Effector memory CD8-positive, alpha-beta T cell (primary cell): ENCODE data around the gene LCORL.

ENCODE experiments used
- ATAC-seq: fragments of 150-1000 bp; cut with Tn5 transposase; replicated peaks from 2 replicates; pipeline ENCODE4 v1.10.0; 2021; ENCODE audit warnings: mild to moderate bottlenecking, moderate library complexity
- DNase-seq, 3 experiments: peaks; one replicate each; pipeline ENCODE4 v3.0.0; 2021
- H3K27ac Mint-ChIP-seq, 2 donors: one replicate each; pipeline ENCODE4 v1.8.0; 2022; ENCODE audit warnings: mild to moderate bottlenecking in 2 of 2, mixed read lengths in 2 of 2, moderate library complexity in 2 of 2
- H3K27me3 Mint-ChIP-seq, 2 donors: one replicate each; pipeline ENCODE4 v1.8.0; 2022; ENCODE audit warnings: mixed read lengths in 2 of 2
- H3K36me3 Mint-ChIP-seq: one replicate; pipeline ENCODE4 v1.8.0; 2022; ENCODE audit warnings: mild to moderate bottlenecking, moderate library complexity, mixed read lengths; ENCODE audit not compliant: insufficient read depth
- H3K4me1 Mint-ChIP-seq, 2 donors: one replicate each; pipeline ENCODE4 v1.8.0; 2022; ENCODE audit warnings: low read depth in 2 of 2, mixed read lengths in 2 of 2
- H3K4me3 Mint-ChIP-seq, 2 donors: one replicate each; pipeline ENCODE4 v1.8.0; 2022; ENCODE audit warnings: mild to moderate bottlenecking in 2 of 2, mixed read lengths in 2 of 2, moderate library complexity in 2 of 2
- H3K9me3 Mint-ChIP-seq, 2 donors: one replicate each; pipeline ENCODE4 v1.8.0; 2022; ENCODE audit warnings: mixed read lengths in 2 of 2

LCORL gene

GRCh38 chr4:17945303-17945702 lies 76.3 kb downstream of the LCORL start:
- Mint-ChIP-seq H3K27ac (no peak overlapping the region), H3K27me3 (no peaks in the 10 kb centered on the region), H3K9me3 (no peaks in the 10 kb centered on the region), H3K4me1 (peaks cover 0 to 2% of the 10 kb centered on the region in 2 donors), H3K36me3 (peaks cover 3% of the 10 kb centered on the region), H3K4me3 (no peak overlapping the region)
- DNase-seq: no peak
- no peak for ATAC-seq

DNA sequence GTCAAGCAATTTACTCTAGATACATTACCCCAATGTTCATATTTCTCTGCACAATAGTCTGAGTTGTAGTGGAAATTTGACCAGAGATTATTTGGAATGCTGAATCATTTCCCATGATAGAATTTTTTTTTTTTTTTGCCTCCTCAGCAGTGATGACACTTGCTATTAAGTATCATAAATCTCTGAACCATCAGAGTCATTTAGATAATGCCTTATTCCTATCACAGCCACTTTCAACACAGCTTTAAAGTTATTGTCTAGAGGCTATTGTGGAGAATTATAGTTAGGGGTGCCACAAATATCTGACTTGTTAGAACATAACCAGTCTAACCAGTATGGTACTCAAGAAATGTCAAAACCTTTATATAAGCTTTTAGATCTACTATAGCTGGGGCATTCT lies 79.8 kb downstream of the LCORL start:
- Mint-ChIP-seq H3K27ac (no peak overlapping the region), H3K9me3 (no peaks in the 10 kb centered on the region), H3K4me1 (peaks cover 0 to 2% of the 10 kb centered on the region in 2 donors), H3K27me3 (no peaks in the 10 kb centered on the region), H3K4me3 (no peak overlapping the region), H3K36me3 (no peaks in the 10 kb centered on the region)
- no peak for ATAC-seq
- DNase-seq: no peak

DNA sequence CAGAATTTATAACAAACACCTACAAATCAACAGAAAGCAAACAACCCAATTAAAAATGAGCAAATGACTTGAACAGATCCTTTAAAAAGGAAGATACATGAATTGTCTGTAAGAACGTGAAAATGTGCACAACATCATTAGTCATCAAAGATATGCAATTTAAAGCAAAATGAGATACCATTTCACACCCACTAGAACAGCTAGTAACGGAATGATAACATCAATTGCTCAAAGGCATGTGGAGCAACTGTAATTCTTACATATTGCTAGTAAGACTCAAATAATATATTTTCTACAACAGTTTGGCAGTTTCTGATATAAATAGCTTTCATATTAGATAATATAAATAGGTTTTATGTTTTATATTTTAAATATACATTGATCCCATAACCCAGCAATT lies 82.5 kb downstream of the LCORL start:
- peaks cover 0 to 3% of the 10 kb centered on the region in 2 donors for H3K4me1 Mint-ChIP-seq
- H3K36me3 Mint-ChIP-seq: no peaks in the 10 kb centered on the region
- H3K4me3 Mint-ChIP-seq: no peak overlapping the region
- DNase-seq: no peak
- no peak for ATAC-seq
- no peak overlapping the region for H3K27ac Mint-ChIP-seq
- H3K9me3 Mint-ChIP-seq: peaks cover 0 to 7% of the 10 kb centered on the region in 2 donors
- no peaks in the 10 kb centered on the region for H3K27me3 Mint-ChIP-seq

GRCh38 chr4:17934286-17934685 lies 87.3 kb downstream of the LCORL start:
- Mint-ChIP-seq H3K9me3 (peaks cover 0 to 7% of the 10 kb centered on the region in 2 donors), H3K4me3 (no peak overlapping the region), H3K27me3 (no peaks in the 10 kb centered on the region), H3K36me3 (no peaks in the 10 kb centered on the region), H3K27ac (no peak overlapping the region), H3K4me1 (peaks cover 0 to 2% of the 10 kb centered on the region in 2 donors)
- no peak for DNase-seq
- ATAC-seq: no peak

- Mint-ChIP-seq H3K4me3 (no peak overlapping the region), H3K9me3 (peaks cover 0 to 7% of the 10 kb centered on the region in 2 donors), H3K4me1 (peaks cover 0 to 2% of the 10 kb centered on the region in 2 donors), H3K27me3 (no peaks in the 10 kb centered on the region), H3K36me3 (no peaks in the 10 kb centered on the region), H3K27ac (no peak overlapping the region)
- DNase-seq (no peak), ATAC-seq (no peak)
These were observed 88.4 kb downstream of the LCORL start for GRCh38 chr4:17933126-17933525.

DNA sequence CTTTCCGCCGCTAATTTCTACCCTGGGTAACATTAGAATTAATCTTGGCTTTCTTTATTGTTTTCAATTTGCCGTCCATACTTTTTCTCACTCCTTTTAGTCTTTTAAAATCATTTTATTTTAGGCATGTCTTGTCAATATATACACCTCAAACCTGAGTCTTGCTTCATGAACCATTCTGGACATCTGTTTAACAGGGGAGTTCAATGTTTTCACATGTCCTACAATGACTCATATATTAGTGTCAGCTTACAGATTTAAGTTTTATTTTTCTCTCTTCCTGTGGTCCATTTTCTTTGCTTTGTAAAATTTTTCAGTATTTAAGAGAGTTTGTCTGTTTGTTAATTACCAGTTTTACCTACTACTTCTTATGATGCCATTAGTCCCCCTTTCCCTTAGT lies 89.5 kb downstream of the LCORL start:
- Mint-ChIP-seq H3K9me3 (peaks cover 0 to 7% of the 10 kb centered on the region in 2 donors), H3K27me3 (no peaks in the 10 kb centered on the region), H3K4me1 (peaks cover 0 to 2% of the 10 kb centered on the region in 2 donors), H3K4me3 (no peak overlapping the region), H3K27ac (no peak overlapping the region), H3K36me3 (no peaks in the 10 kb centered on the region)
- ATAC-seq (no peak), DNase-seq (no peak)

- DNase-seq (no peak), ATAC-seq (no peak)
- H3K36me3 Mint-ChIP-seq: no peaks in the 10 kb centered on the region
- no peak overlapping the region for H3K27ac Mint-ChIP-seq
- H3K27me3 Mint-ChIP-seq: no peaks in the 10 kb centered on the region
- no peak overlapping the region for H3K4me3 Mint-ChIP-seq
- H3K4me1 Mint-ChIP-seq: no peaks in the 10 kb centered on the region
- peaks cover 0 to 1% of the 10 kb centered on the region in 2 donors for H3K9me3 Mint-ChIP-seq
These were observed 91.3 kb downstream of the LCORL start for GRCh38 chr4:17930256-17930655.

DNA sequence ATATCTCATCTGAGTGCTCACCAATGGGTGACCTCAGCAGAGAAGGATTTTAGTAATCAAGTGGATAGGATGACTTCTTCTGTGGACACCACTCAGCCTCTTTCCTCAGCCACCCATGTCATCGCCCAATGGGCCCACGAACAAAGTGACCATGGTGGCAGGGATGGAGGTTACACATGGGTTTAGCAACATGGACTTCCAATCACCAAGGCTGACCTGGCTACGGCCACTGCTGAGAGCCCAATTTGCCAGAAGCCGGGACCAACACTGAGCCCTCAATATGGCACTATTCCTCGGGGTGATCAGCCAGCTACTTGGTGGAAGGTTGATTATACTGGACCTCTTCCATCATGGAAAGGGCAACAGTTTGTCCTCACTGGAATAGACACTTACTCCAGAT lies 97.4 kb downstream of the LCORL start:
- ATAC-seq: no peak
- Mint-ChIP-seq H3K4me3 (no peak overlapping the region), H3K9me3 (no peaks in the 10 kb centered on the region), H3K4me1 (no peaks in the 10 kb centered on the region), H3K36me3 (peaks cover 2% of the 10 kb centered on the region), H3K27me3 (no peaks in the 10 kb centered on the region), H3K27ac (no peak overlapping the region)
- DNase-seq: no peak

- peaks cover 0 to 1% of the 10 kb centered on the region in 2 donors for H3K4me1 Mint-ChIP-seq
- no peak overlapping the region for H3K4me3 Mint-ChIP-seq
- no peak for ATAC-seq
- DNase-seq: no peak
- H3K9me3 Mint-ChIP-seq: no peaks in the 10 kb centered on the region
- no peaks in the 10 kb centered on the region for H3K27me3 Mint-ChIP-seq
- H3K27ac Mint-ChIP-seq: no peak overlapping the region
- peaks cover 2% of the 10 kb centered on the region for H3K36me3 Mint-ChIP-seq
These were observed 100.1 kb downstream of the LCORL start for GRCh38 chr4:17921451-17921850.

DNA sequence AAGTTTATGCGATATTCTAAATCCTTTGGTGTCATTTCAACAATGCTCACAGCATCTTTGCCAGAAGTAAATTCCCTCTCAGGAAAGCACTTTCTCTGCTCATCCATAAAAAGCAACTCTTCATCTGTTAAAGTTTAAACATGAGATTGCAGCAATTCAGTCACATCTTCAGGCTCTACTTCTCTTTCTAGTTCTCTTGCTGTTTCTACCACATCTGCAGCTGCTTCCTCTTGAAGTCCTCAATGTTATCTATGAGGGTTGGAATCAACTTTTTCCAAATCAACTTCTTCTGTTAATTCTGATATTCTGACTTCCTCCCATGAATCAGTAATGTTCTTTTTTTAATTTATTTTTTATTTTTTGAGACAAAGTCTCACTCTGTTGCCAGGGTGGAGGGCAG lies 100.9 kb downstream of the LCORL start:
- Mint-ChIP-seq H3K4me1 (peaks cover 0 to 1% of the 10 kb centered on the region in 2 donors), H3K36me3 (peaks cover 2% of the 10 kb centered on the region), H3K27ac (no peak overlapping the region), H3K9me3 (no peaks in the 10 kb centered on the region), H3K4me3 (no peak overlapping the region), H3K27me3 (no peaks in the 10 kb centered on the region)
- ATAC-seq (no peak), DNase-seq (no peak)

- no peak overlapping the region for H3K27ac Mint-ChIP-seq
- H3K4me1 Mint-ChIP-seq: peaks cover 1 to 3% of the 10 kb centered on the region in 2 donors
- H3K36me3 Mint-ChIP-seq: peaks cover 5% of the 10 kb centered on the region
- no peak overlapping the region for H3K4me3 Mint-ChIP-seq
- DNase-seq (no peak), ATAC-seq (no peak)
- no peaks in the 10 kb centered on the region for H3K27me3 Mint-ChIP-seq
- no peaks in the 10 kb centered on the region for H3K9me3 Mint-ChIP-seq
These were observed 106.1 kb downstream of the LCORL start for GRCh38 chr4:17915439-17915838.

GRCh38 chr4:17912011-17912410 lies 109.5 kb downstream of the LCORL start:
- no peak overlapping the region for H3K4me3 Mint-ChIP-seq
- no peaks in the 10 kb centered on the region for H3K27me3 Mint-ChIP-seq
- peaks cover 0 to 3% of the 10 kb centered on the region in 2 donors for H3K4me1 Mint-ChIP-seq
- peaks cover 5% of the 10 kb centered on the region for H3K36me3 Mint-ChIP-seq
- no peak overlapping the region for H3K27ac Mint-ChIP-seq
- ATAC-seq (no peak), DNase-seq (no peak)
- H3K9me3 Mint-ChIP-seq: no peaks in the 10 kb centered on the region

DNA sequence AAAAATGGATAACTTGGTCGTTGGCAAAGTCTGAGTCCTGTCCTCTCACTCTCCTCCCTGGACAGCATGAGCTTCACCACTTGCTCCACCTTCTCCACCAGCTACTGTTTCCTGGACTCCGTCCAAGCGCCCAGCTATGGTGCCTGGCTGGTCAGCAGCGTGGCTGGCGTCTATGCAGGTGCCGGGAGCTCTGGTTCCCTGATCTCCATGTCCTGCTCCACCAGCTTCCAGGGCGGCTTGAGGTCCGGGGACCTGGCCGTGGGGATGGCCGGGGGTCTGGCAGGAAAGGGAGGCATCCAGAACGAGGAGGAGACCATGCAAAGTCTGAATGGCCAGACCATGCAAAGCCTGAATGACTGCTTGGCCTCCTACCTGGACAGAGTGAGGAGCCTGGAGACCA lies 109.9 kb downstream of the LCORL start:
- peaks cover 5% of the 10 kb centered on the region for H3K36me3 Mint-ChIP-seq
- peaks cover 0 to 3% of the 10 kb centered on the region in 2 donors for H3K4me1 Mint-ChIP-seq
- ATAC-seq: no peak
- H3K4me3 Mint-ChIP-seq: no peak overlapping the region
- no peaks in the 10 kb centered on the region for H3K9me3 Mint-ChIP-seq
- H3K27me3 Mint-ChIP-seq: no peaks in the 10 kb centered on the region
- DNase-seq: no peak
- H3K27ac Mint-ChIP-seq: no peak overlapping the region

DNA sequence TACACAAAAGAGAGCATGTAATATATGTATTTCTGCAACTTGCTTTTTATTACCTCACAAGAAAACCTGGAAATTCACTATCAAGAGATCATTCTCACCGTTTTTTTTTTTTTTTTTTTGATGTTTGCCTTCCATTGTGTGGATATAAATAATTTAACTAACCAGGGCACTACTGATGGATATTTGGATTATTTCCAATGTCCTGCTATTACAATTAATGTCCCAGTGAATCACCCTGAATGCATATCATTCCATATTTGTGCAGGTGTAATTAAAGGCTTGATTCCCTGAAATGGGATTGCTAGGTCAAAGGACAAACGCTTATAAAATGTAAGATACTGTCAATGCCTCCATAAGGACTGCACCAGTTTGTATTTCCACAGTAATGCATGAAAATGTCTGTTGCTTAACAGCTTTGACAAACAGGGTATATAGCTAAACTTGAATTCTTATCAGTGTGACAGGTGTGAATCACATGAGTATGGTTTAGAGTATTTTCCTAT lies 123.0 kb downstream of the LCORL start:
- Mint-ChIP-seq H3K9me3 (no peaks in the 10 kb centered on the region), H3K27me3 (no peaks in the 10 kb centered on the region), H3K27ac (no peak overlapping the region), H3K36me3 (peaks cover 8% of the 10 kb centered on the region), H3K4me3 (no peak overlapping the region), H3K4me1 (no peaks in the 10 kb centered on the region)
- DNase-seq (no peak), ATAC-seq (no peak)

DNA sequence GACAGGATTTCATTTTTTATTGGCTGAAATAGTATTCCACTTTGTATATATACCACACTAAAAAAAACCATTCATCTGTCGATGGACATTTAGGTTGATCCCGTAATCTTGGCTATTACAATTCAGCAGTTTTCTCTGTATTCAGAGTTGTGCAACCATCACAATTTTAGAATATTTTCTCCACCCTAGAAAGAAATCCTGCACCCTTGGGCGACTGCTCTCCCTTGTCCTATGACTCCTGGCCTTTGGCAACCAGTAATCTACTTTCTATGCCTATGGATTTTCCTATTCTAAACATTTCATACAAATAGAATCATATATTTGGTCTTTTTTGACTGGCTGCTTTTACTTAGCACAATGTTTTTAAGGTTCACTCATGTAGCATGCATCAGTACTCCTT lies 126.1 kb downstream of the LCORL start:
- no peaks in the 10 kb centered on the region for H3K9me3 Mint-ChIP-seq
- no peaks in the 10 kb centered on the region for H3K36me3 Mint-ChIP-seq
- ATAC-seq: no peak

More for the DNA sequence above, 126.1 kb downstream of the LCORL start:
- H3K4me1 Mint-ChIP-seq: no peaks in the 10 kb centered on the region
- no peak overlapping the region for H3K4me3 Mint-ChIP-seq
- no peak overlapping the region for H3K27ac Mint-ChIP-seq
- H3K27me3 Mint-ChIP-seq: no peaks in the 10 kb centered on the region
- DNase-seq: no peak
